Smooth muscle cell (in vitro differentiated cells): ENCODE results near the gene TMIGD3. TPM values are rescaled to one million over a fixed set of nuclear protein-coding genes. Genes with fewer than 3 reads are reported as not detected.

Experiments
- DNase-seq: peaks from one replicate; lab custom pipeline; 2025; ENCODE audit not compliant: unreplicated experiment; lab: John Stamatoyannopoulos, UW
- H2AFZ ChIP-seq: fragments of 200-600 bp; sonication (generic); 2 replicates; pipeline ENCODE4 v1.6.0; 2016; ENCODE audit warnings: antibody characterized with exemption, low read depth, mild to moderate bottlenecking
- H3F3A ChIP-seq: fragments of 200-600 bp; sonication (generic); 2 replicates; pipeline ENCODE4 v1.6.0; 2017; ENCODE audit warnings: antibody characterized with exemption, low read depth
- H3K27ac ChIP-seq: fragments of 200-600 bp; sonication (generic); 2 replicates; pipeline ENCODE4 v1.5.1; 2016; ENCODE audit warnings: low read depth, mild to moderate bottlenecking
- H3K27me3 ChIP-seq: fragments of 200-600 bp; sonication (generic); 2 replicates; pipeline ENCODE4 v1.6.1; 2016; ENCODE audit warnings: low read depth, mild to moderate bottlenecking
- H3K36me3 ChIP-seq: fragments of 200-600 bp; sonication (generic); 2 replicates; pipeline ENCODE4 v1.5.1; 2016; ENCODE audit warnings: low read depth
- H3K4me1 ChIP-seq: fragments of 200-600 bp; sonication (generic); 2 replicates; pipeline ENCODE4 v1.5.1; 2016; ENCODE audit warnings: low read depth
- H3K4me2 ChIP-seq: fragments of 200-600 bp; sonication (generic); 2 replicates; pipeline ENCODE4 v1.6.0; 2016; ENCODE audit warnings: mild to moderate bottlenecking
- H3K4me3 ChIP-seq: fragments of 200-600 bp; sonication (generic); 2 replicates; pipeline ENCODE4 v1.5.1; 2016; ENCODE audit warnings: mild to moderate bottlenecking
- H3K79me2 ChIP-seq: fragments of 200-600 bp; sonication (generic); 2 replicates; pipeline ENCODE4 v1.6.0; 2016; ENCODE audit warnings: low read depth, mild to moderate bottlenecking
- H3K9ac ChIP-seq: fragments of 200-600 bp; sonication (generic); 2 replicates; pipeline ENCODE4 v1.6.0; 2016; ENCODE audit warnings: low read depth
- H3K9me3 ChIP-seq: fragments of 200-600 bp; sonication (generic); replicated peaks from 2 replicates; pipeline ENCODE4 v1.5.1; 2016; ENCODE audit warnings: low read depth
- H4K20me1 ChIP-seq: fragments of 200-600 bp; sonication (generic); 2 replicates; pipeline ENCODE4 v1.6.0; 2016; ENCODE audit warnings: low read depth
- CTCF ChIP-seq: fragments of 200-600 bp; sonication (generic); IDR thresholded peaks from 2 replicates; pipeline ENCODE4 v1.5.1; 2017; ENCODE audit warnings: borderline replicate concordance, mild to moderate bottlenecking, antibody characterized with exemption; ENCODE audit not compliant: insufficient read depth, poor library complexity, severe bottlenecking
- WGBS: methylation state at CpG from one replicate; pipeline ENCODE4 v1.1.7; 2016; ENCODE audit warnings: low lambda C conversion rate; 5-methylcytosine and 5-hydroxymethylcytosine counted together
- polyA plus RNA-seq: library from polyadenylated mRNA; unstranded; fragments of >200 nt; fragmentation: Nextera tagmentation; extraction: Ambion mirVana; gene quantifications from 2 replicates; pipeline ENCODE4 v1.2.1, GENCODE V29; 2016
- total RNA-seq: library from RNA; depleted of rRNA; stranded (reverse); fragments of >200 nt; gene quantifications from 2 replicates; pipeline ENCODE4 v1.2.3, GENCODE V29; 2014

TMIGD3 gene
- total and polyA plus RNA-seq, 2 experiments from 2014 or later, result not detected

- H3K27me3 ChIP-seq, result no peaks in the 10 kb centered on the region
Observed at GRCh38 chr1:111469539-111469938, 33.9 kb downstream of the TMIGD3 start.

GRCh38 chr1:111468717-111469100, 34.7 kb downstream of the TMIGD3 start:
- Histone ChIP-seq H4K20me1 (no peaks in the 10 kb centered on the region), H3K27me3 (no peaks in the 10 kb centered on the region), H3K4me1 (no peaks in the 10 kb centered on the region), H3F3A (no peaks in the 10 kb centered on the region), H2AFZ (no peak overlapping the region), H3K79me2 (no peaks in the 10 kb centered on the region), H3K27ac (no peak overlapping the region), H3K4me2 (no peak overlapping the region), H3K4me3 (no peak overlapping the region), H3K36me3 (no peaks in the 10 kb centered on the region), H3K9ac (no peak overlapping the region), H3K9me3 (no peaks in the 10 kb centered on the region)
- no peak for TF ChIP-seq CTCF
- DNase-seq, result no peak

More at GRCh38 chr1:111469539-111469938, 33.9 kb downstream of the TMIGD3 start:
- Histone ChIP-seq H3K79me2 (no peaks in the 10 kb centered on the region), H3F3A (no peaks in the 10 kb centered on the region), H3K36me3 (no peaks in the 10 kb centered on the region), H3K9ac (no peak overlapping the region), H3K27ac (no peak overlapping the region), H3K4me1 (no peaks in the 10 kb centered on the region), H3K9me3 (no peaks in the 10 kb centered on the region), H3K4me2 (no peak overlapping the region), H2AFZ (no peak overlapping the region), H4K20me1 (no peaks in the 10 kb centered on the region), H3K4me3 (no peak overlapping the region)
- DNase-seq, result no peak
- TF ChIP-seq CTCF, result no peak

- Histone ChIP-seq H3K4me1 (no peaks in the 10 kb centered on the region), H3K4me2 (no peak overlapping the region), H3K4me3 (no peak overlapping the region), H3F3A (no peaks in the 10 kb centered on the region), H3K27ac (no peak overlapping the region), H3K79me2 (no peaks in the 10 kb centered on the region), H3K9me3 (no peaks in the 10 kb centered on the region), H3K9ac (no peak overlapping the region), H3K36me3 (no peaks in the 10 kb centered on the region), H4K20me1 (no peaks in the 10 kb centered on the region), H3K27me3 (no peaks in the 10 kb centered on the region), H2AFZ (no peak overlapping the region)
- TF ChIP-seq CTCF, result no peak
- DNase-seq, result no peak
- 89% methylated on average over 2 of the region's 2 CpGs for WGBS
Observed at GRCh38 chr1:111467865-111468716, 35.3 kb downstream of the TMIGD3 start.

DNA sequence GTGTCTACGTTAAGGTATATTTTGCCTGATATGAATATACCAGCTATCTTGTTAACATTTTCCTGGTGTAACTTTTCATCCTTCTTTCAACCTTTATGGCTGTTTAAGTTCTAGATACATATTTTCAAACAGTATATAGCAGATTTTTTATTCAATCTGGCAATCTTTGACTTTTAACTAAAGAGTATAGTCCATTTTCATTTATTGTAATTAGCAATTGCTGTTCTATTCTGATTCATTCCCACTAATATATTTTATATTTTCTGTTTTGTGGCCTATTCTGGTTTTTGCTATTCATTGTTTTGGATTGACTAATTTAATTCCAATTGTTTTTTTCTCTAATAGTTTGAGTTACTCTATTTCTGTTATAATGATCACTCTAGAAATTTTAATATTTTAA, 37.0 kb downstream of the TMIGD3 start:
- peaks cover 7% of the 10 kb centered on the region for H3K36me3 ChIP-seq
- H4K20me1 ChIP-seq, result no peaks in the 10 kb centered on the region
- peaks cover 4% of the 10 kb centered on the region for H3F3A ChIP-seq
- WGBS, result 0% methylated on average over 1 of the region's 1 CpG
- H3K9ac ChIP-seq, result no peak overlapping the region
- no peaks in the 10 kb centered on the region for H3K79me2 ChIP-seq
- TF ChIP-seq CTCF, result no peak
- no peak overlapping the region for H3K4me3 ChIP-seq
- no peak overlapping the region for H3K4me2 ChIP-seq
- H3K4me1 ChIP-seq, result no peaks in the 10 kb centered on the region
- H2AFZ ChIP-seq, result no peak overlapping the region
- H3K27me3 ChIP-seq, result no peaks in the 10 kb centered on the region
- DNase-seq, result no peak
- no peak overlapping the region for H3K27ac ChIP-seq
- no peaks in the 10 kb centered on the region for H3K9me3 ChIP-seq
